Measurements from ENCODE around the gene GH2.

The GH2 gene

GRCh38 chr17:63832455-63832854 is 49.3 kb downstream of the GH2 start:
- Mint-ChIP-seq H3K27me3 (no peaks in the 10 kb centered on the region), H3K36me3 (peaks cover 10% of the 10 kb centered on the region), H3K4me1 (ENCODE audit: low read depth) (peaks cover 61% of the 10 kb centered on the region), H3K4me3 (peak overlapping the region; percentile 27), H3K27ac (peak overlapping the region; percentile 100), H3K9me3 (ENCODE audit: low read depth) (no peaks in the 10 kb centered on the region)

GRCh38 chr17:63832014-63832413 is 49.7 kb downstream of the GH2 start:
- Mint-ChIP-seq H3K4me3 (peak overlapping the region; percentile 34), H3K4me1 (ENCODE audit: low read depth) (peaks cover 61% of the 10 kb centered on the region), H3K27ac (peak overlapping the region; percentile 100), H3K36me3 (peaks cover 10% of the 10 kb centered on the region), H3K9me3 (ENCODE audit: low read depth) (no peaks in the 10 kb centered on the region), H3K27me3 (no peaks in the 10 kb centered on the region)

- no peaks in the 10 kb centered on the region for H3K9me3 Mint-ChIP-seq (ENCODE audit: low read depth)
- peak overlapping the region; percentile 49 for H3K4me3 Mint-ChIP-seq
- H3K27ac Mint-ChIP-seq: peak overlapping the region; percentile 100
- peaks cover 57% of the 10 kb centered on the region for H3K4me1 Mint-ChIP-seq (ENCODE audit: low read depth)
- peaks cover 10% of the 10 kb centered on the region for H3K36me3 Mint-ChIP-seq
- H3K27me3 Mint-ChIP-seq: no peaks in the 10 kb centered on the region
Observed at GRCh38 chr17:63831505-63831904, 50.2 kb downstream of the GH2 start.

GRCh38 chr17:63830904-63831491 is 50.7 kb downstream of the GH2 start:
- H3K4me3 Mint-ChIP-seq: peak overlapping the region; percentile 56
- no peaks in the 10 kb centered on the region for H3K9me3 Mint-ChIP-seq (ENCODE audit: low read depth)
- H3K27ac Mint-ChIP-seq: peak overlapping the region; percentile 100
- H3K27me3 Mint-ChIP-seq: no peaks in the 10 kb centered on the region
- peaks cover 60% of the 10 kb centered on the region for H3K4me1 Mint-ChIP-seq (ENCODE audit: low read depth)
- H3K36me3 Mint-ChIP-seq: peaks cover 12% of the 10 kb centered on the region

GRCh38 chr17:63830278-63830677 is 51.5 kb downstream of the GH2 start:
- peak overlapping the region; percentile 100 for H3K27ac Mint-ChIP-seq
- H3K9me3 Mint-ChIP-seq (ENCODE audit: low read depth): no peaks in the 10 kb centered on the region
- H3K27me3 Mint-ChIP-seq: no peaks in the 10 kb centered on the region
- H3K4me3 Mint-ChIP-seq: peak overlapping the region; percentile 56
- H3K4me1 Mint-ChIP-seq (ENCODE audit: low read depth): peaks cover 62% of the 10 kb centered on the region
- H3K36me3 Mint-ChIP-seq: peaks cover 15% of the 10 kb centered on the region
